Lower leg skin (tissue), 4 donors: ENCODE results near the gene SPRTN. TPM values are rescaled to one million over a fixed set of nuclear protein-coding genes. Genes with fewer than 3 reads are reported as not detected.
A peak's percentile ranks its signal among the peaks of the same experiment; 100 is the strongest.

Source experiments
- DNase-seq, 2 donors: peaks; one replicate each; pipeline ENCODE4 v3.0.0-alpha.2; 2019; ENCODE audit warnings: low spot score in 2 of 2
- H3K4me3 ChIP-seq: fragments of 200-600 bp; sonication (generic); 2 replicates; pipeline ENCODE4 v1.5.1; 2017; ENCODE audit warnings: mild to moderate bottlenecking, low read depth; ENCODE audit not compliant: poor library complexity, severe bottlenecking
- POLR2A ChIP-seq, 2 donors: fragments of 450-650 bp; IDR thresholded peaks; one replicate each; pipeline ENCODE4 v1.6.1; 2016 to 2017; ENCODE audit warnings: antibody characterized with exemption in 2 of 2, mild to moderate bottlenecking in 1 of 2, moderate library complexity in 1 of 2
- WGBS, 2 donors: methylation state at CpG; one replicate each; pipeline ENCODE4 v1.1.5; 2018; 5-methylcytosine and 5-hydroxymethylcytosine counted together
- intact Hi-C: fragments of 100-400 bp; cut with DNase I; formaldehyde crosslinking; loops from one replicate; pipeline ENCODE4 v1.15.0; 2023; ENCODE audit warnings: low total_unique reads
- total RNA-seq, 4 donors: library from RNA; depleted of rRNA; stranded (reverse); fragments of >200 nt; gene quantifications; one replicate each; pipeline ENCODE4 v1.1.0, GENCODE V29; 2016
- TF ChIP-seq, protein P1 (sequence below), 3 donors: fragments of 450-650 bp; IDR thresholded peaks; one replicate each; pipeline ENCODE4 v1.5.1; 2016; ENCODE audit warnings: antibody characterized with exemption in 3 of 3, mild to moderate bottlenecking in 3 of 3, moderate library complexity in 2 of 3

Gene SPRTN
- total RNA-seq, 4 donors from 2014 or later: 13.1 to 31.3 (median 20.0) TPM

DNA sequence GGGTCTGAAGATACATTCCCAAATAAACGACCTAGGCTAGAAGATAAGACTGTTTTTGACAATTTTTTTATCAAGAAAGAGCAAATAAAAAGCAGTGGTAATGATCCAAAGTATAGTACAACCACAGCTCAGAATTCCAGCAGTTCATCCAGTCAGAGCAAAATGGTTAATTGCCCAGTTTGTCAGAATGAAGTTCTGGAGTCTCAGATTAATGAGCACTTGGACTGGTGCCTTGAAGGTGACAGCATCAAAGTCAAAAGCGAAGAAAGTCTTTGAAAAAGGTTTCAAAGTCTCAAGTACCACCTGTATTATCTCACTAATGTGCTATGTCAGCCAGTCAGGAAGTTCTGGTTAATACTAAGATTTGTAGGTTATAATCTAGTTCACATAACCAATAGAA is 15.0 kb downstream of the SPRTN start:
- WGBS, 2 donors: 67 to 78% methylated on average over 2 of the region's 2 CpGs
- H3K4me3 ChIP-seq: no peak overlapping the region
- intact Hi-C loops: no loop called here
- no peak for DNase-seq
- TF ChIP-seq POLR2A (IDR thresholded peaks at IDR 0.05): no peak
- TF ChIP-seq, protein P1, sequence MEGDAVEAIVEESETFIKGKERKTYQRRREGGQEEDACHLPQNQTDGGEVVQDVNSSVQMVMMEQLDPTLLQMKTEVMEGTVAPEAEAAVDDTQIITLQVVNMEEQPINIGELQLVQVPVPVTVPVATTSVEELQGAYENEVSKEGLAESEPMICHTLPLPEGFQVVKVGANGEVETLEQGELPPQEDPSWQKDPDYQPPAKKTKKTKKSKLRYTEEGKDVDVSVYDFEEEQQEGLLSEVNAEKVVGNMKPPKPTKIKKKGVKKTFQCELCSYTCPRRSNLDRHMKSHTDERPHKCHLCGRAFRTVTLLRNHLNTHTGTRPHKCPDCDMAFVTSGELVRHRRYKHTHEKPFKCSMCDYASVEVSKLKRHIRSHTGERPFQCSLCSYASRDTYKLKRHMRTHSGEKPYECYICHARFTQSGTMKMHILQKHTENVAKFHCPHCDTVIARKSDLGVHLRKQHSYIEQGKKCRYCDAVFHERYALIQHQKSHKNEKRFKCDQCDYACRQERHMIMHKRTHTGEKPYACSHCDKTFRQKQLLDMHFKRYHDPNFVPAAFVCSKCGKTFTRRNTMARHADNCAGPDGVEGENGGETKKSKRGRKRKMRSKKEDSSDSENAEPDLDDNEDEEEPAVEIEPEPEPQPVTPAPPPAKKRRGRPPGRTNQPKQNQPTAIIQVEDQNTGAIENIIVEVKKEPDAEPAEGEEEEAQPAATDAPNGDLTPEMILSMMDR (IDR thresholded peaks at IDR 0.05): no peak

DNA sequence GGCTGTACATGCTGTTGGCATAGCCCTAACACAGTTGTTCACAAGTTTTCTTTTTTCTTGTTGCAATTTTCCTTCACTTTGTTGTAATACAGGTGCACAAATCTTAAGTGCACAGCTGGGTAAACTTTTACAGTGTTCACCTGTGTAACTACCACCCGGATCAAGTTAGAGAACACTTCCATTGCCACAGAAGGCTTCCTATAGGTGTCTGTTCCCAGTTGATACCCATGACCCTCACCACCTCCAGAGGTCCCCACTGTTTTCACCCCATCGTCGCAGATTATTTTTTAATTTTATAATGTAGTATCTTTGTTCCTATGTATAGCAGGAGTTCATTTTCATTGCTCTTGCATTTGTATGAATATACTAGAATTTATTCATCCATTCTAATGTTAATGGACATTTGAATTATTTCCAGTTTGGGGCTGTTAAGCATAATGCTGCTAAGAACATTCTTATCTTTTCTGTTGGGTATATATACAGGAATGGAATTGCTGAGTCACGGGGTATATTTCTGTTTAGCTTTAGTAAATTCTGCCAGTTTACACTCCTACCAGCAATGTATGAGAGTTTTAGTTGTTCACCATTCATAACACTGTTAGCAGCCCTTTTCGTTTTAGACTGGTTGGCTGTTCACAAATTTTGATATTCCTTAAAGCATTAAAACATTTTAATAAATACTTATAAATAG is 16.4 kb downstream of the SPRTN start:
- no peak for TF ChIP-seq POLR2A (IDR thresholded peaks at IDR 0.05)
- TF ChIP-seq, protein P1 (IDR thresholded peaks at IDR 0.05): no peak
- WGBS, 2 donors: 84 to 87% methylated on average over 5 of the region's 5 CpGs
- H3K4me3 ChIP-seq: no peak overlapping the region
- no peak for DNase-seq
- intact Hi-C loops: loop anchor here (5.0 kb wide), 1 partner anchor 238 kb away; no protein-coding TSS in a partner anchor

DNA sequence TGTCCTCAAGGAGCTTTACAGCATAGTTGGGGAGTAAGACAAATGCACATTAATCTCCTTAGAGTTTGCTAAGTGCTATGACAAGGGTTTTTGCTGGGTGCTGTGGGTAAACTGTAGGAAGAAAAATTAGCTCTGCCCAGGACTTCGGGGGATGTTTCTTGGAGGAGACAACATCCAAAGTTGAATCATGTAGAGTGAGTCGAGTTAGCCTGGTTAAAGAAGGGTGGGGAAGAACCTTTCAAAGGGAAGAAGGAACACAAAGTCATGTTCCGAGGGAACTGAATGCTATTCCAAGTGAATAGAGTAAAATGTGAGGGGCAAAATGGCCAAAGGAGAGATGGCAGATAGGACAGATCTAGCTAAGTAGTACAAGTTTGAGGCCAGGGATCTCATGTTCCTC is 17.1 kb downstream of the SPRTN start:
- intact Hi-C loops: loop anchor here (5.0 kb wide), 1 partner anchor 237 kb away; no protein-coding TSS in a partner anchor
- WGBS, 2 donors: 72 to 73% methylated on average over 3 of the region's 3 CpGs

GRCh38 chr1:231357187-231357772 is 19.2 kb downstream of the SPRTN start:
- 82 to 84% methylated on average over 10 of the region's 10 CpGs for WGBS, 2 donors
- no peak for DNase-seq
- TF ChIP-seq, protein P1 (IDR thresholded peaks at IDR 0.05): no peak
- TF ChIP-seq POLR2A (IDR thresholded peaks at IDR 0.05): no peak
- intact Hi-C loops: loop anchor here (5.0 kb wide), 1 partner anchor 235 kb away; no protein-coding TSS in a partner anchor
- H3K4me3 ChIP-seq: no peak overlapping the region

More for the DNA sequence above, 17.1 kb downstream of the SPRTN start:
- TF ChIP-seq POLR2A (IDR thresholded peaks at IDR 0.05): no peak
- TF ChIP-seq, protein P1 (IDR thresholded peaks at IDR 0.05): no peak
- DNase-seq: no peak
- H3K4me3 ChIP-seq: no peak overlapping the region

DNA sequence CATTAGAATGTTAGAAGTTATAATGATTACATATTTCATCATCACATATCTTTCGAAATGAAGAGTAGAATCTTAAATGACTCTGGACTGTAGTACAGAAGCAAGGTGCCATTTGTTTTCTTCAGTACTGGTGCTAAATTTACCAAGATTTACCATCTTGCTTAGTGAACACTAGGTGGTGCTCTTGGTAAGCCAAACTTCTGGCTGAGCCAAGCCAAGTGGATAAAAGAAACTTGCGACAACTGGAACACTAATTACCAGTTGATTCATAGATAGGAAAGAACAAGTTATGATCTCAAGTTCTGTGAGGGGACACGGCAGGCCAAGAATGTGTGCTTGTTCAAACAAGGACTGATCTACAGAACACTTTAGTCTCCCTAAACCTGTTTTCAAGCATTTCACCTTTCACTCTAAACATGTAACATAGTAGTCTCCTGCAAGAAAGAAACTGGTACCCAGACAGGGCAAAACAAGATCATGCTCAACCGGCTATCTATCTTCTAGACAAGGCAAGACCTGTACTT is 19.8 kb downstream of the SPRTN start:
- TF ChIP-seq POLR2A (IDR thresholded peaks at IDR 0.05): no peak
- TF ChIP-seq, protein P1 (IDR thresholded peaks at IDR 0.05): no peak
- WGBS, 2 donors: 6 to 9% methylated on average over 4 of the region's 4 CpGs
- intact Hi-C loops: loop anchor here (5.0 kb wide), 1 partner anchor 234 kb away; no protein-coding TSS in a partner anchor
- peak in 1 of 2 donors; percentile 46 for DNase-seq
- no peak overlapping the region for H3K4me3 ChIP-seq
